MM.1S (cell line): Measurements from ENCODE around the gene FAM107B.

Source experiments
- EZH2phosphoT487 ChIP-seq: fragments of 300-600 bp; sonication (generic); IDR thresholded peaks from 2 replicates; pipeline ENCODE4 v1.6.1; 2018; ENCODE audit warnings: antibody characterized with exemption, low read length
- TF ChIP-seq, protein P1 (sequence below): fragments of 300-600 bp; sonication (generic); IDR thresholded peaks from 2 replicates; pipeline ENCODE4 v1.5.1; 2016; ENCODE audit warnings: antibody characterized with exemption, low read length, mixed read lengths

- TF ChIP-seq, protein P1, sequence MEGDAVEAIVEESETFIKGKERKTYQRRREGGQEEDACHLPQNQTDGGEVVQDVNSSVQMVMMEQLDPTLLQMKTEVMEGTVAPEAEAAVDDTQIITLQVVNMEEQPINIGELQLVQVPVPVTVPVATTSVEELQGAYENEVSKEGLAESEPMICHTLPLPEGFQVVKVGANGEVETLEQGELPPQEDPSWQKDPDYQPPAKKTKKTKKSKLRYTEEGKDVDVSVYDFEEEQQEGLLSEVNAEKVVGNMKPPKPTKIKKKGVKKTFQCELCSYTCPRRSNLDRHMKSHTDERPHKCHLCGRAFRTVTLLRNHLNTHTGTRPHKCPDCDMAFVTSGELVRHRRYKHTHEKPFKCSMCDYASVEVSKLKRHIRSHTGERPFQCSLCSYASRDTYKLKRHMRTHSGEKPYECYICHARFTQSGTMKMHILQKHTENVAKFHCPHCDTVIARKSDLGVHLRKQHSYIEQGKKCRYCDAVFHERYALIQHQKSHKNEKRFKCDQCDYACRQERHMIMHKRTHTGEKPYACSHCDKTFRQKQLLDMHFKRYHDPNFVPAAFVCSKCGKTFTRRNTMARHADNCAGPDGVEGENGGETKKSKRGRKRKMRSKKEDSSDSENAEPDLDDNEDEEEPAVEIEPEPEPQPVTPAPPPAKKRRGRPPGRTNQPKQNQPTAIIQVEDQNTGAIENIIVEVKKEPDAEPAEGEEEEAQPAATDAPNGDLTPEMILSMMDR, result no peak
- TF ChIP-seq EZH2phosphoT487, result no peak
These were observed 4.4 kb upstream of the FAM107B start for GRCh38 chr10:14779001-14779651.
